ENCODE measurements around the gene SNORC.

- TF ChIP-seq, protein P1, sequence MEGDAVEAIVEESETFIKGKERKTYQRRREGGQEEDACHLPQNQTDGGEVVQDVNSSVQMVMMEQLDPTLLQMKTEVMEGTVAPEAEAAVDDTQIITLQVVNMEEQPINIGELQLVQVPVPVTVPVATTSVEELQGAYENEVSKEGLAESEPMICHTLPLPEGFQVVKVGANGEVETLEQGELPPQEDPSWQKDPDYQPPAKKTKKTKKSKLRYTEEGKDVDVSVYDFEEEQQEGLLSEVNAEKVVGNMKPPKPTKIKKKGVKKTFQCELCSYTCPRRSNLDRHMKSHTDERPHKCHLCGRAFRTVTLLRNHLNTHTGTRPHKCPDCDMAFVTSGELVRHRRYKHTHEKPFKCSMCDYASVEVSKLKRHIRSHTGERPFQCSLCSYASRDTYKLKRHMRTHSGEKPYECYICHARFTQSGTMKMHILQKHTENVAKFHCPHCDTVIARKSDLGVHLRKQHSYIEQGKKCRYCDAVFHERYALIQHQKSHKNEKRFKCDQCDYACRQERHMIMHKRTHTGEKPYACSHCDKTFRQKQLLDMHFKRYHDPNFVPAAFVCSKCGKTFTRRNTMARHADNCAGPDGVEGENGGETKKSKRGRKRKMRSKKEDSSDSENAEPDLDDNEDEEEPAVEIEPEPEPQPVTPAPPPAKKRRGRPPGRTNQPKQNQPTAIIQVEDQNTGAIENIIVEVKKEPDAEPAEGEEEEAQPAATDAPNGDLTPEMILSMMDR (conservative IDR thresholded peaks at IDR 0.05 in 1 of 2, IDR thresholded peaks at IDR 0.05 in 1 of 2; ENCODE audit: extremely low read depth in 1 of 2, insufficient read depth in 1 of 2, low read depth in 1 of 2, low read length in 2 of 2) = no peak
- no peak for TF ChIP-seq EZH2 (IDR thresholded peaks at IDR 0.05; ENCODE audit: borderline replicate concordance, low read length)
Observed at GRCh38 chr2:232863996-232864395, 6.1 kb upstream of the SNORC start.
